ENCODE measurements around the gene PIP5K1B.

PIP5K1B gene

DNA sequence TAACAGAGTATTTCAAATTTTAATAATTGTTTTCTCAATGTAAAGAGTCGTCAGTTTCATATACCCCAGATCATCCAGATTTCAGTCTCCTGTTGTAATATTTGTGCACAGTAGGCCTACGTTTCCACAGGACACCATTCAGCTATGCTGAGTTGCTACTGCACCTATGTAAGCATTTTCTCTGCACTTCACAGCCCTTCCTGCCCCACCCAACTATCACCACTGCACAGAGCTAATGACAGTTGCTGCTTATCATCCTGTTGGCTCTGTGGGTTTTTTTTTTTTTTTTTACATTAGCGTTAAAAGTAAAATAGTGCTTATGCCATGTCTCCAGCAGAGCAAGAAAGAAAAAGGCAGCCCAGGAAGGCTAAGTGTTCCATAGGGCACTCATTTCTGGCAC lies 314.8 kb downstream of the PIP5K1B start:
- Histone ChIP-seq H3K4me1 (ENCODE audit: insufficient read depth, low read length, poor library complexity, severe bottlenecking) (peaks cover 64% of the 10 kb centered on the region), H3K9ac (ENCODE audit: low read depth, low read length, poor library complexity, severe bottlenecking) (peak overlapping the region; percentile 73), H4K20me1 (ENCODE audit: insufficient read depth, low read length, poor library complexity, severe bottlenecking) (no peaks in the 10 kb centered on the region), H3K9me3 (ENCODE audit: insufficient read depth, low read depth, low read length) (no peaks in the 10 kb centered on the region), H3K9me2 (replicated peaks; ENCODE audit: low read depth, low read length) (no peaks in the 10 kb centered on the region), H3K79me2 (ENCODE audit: insufficient read depth, low read length) (no peaks in the 10 kb centered on the region), H3F3A (ENCODE audit: low read depth) (peaks cover 2% of the 10 kb centered on the region; the same call in 1 of the 2 replicates), H2AFZ (ENCODE audit: low read length) (peak overlapping the region; percentile 9; the same call in 1 of the 2 replicates), H3K4me2 (ENCODE audit: low read depth, low read length, poor library complexity, severe bottlenecking) (peak overlapping the region; percentile 74), H3K36me3 (ENCODE audit: insufficient read depth, low read length) (no peaks in the 10 kb centered on the region), H3K4me3 (ENCODE audit: low read length, poor library complexity, severe bottlenecking) (peak overlapping the region; percentile 54), H3K27me3 (ENCODE audit: insufficient read depth, low read length, poor library complexity, severe bottlenecking) (no peaks in the 10 kb centered on the region)
- TF ChIP-seq EZH2phosphoT487 (IDR thresholded peaks at IDR 0.05; ENCODE audit: borderline replicate concordance) = no peak
- TF ChIP-seq, protein P1, sequence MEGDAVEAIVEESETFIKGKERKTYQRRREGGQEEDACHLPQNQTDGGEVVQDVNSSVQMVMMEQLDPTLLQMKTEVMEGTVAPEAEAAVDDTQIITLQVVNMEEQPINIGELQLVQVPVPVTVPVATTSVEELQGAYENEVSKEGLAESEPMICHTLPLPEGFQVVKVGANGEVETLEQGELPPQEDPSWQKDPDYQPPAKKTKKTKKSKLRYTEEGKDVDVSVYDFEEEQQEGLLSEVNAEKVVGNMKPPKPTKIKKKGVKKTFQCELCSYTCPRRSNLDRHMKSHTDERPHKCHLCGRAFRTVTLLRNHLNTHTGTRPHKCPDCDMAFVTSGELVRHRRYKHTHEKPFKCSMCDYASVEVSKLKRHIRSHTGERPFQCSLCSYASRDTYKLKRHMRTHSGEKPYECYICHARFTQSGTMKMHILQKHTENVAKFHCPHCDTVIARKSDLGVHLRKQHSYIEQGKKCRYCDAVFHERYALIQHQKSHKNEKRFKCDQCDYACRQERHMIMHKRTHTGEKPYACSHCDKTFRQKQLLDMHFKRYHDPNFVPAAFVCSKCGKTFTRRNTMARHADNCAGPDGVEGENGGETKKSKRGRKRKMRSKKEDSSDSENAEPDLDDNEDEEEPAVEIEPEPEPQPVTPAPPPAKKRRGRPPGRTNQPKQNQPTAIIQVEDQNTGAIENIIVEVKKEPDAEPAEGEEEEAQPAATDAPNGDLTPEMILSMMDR (conservative IDR thresholded peaks at IDR 0.05; ENCODE audit: low read length) = no peak

DNA sequence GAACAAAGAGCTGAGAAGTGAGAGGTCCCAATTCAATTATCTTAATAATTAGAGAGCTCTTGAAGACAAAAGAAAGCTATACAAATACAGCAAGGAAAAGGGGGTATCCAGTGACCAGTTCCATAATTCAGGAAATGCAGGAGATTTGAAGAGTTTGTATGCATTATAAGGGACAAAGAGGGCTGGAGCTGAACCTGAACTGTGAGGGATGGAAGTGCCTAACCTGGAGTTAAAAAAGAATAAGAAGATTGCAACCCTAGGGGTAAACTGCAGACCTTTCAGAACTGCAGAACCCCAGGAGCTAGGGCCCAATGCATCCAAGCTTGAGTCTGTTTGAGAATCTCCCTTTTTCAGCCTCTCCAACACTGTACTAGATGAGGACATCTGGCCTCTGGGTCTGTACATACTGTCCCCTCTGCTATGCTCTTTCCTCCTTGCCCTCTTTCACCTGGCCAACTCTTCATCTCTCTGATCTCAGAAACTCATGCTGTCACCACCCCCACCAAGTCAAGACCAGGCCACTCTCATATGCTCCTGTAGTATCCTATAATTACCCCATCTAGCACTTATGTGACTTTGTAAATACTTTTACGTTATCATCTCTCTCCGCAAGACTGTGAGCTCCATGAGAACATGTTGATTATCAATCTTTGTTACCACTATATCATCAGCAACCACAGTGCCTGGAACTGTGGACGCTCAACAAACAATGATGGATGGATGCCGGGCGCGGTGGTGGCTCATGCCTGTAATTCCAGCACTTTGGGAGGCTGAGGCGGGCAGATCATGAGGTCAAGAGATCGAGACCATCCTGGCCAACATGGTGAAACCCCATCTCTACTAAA lies 315.5 kb downstream of the PIP5K1B start:
- Histone ChIP-seq H3K4me1 (ENCODE audit: insufficient read depth, low read length, poor library complexity, severe bottlenecking) (peaks cover 64% of the 10 kb centered on the region), H3F3A (ENCODE audit: low read depth) (peaks cover 2% of the 10 kb centered on the region; the same call in 1 of the 2 replicates), H3K9me2 (replicated peaks; ENCODE audit: low read depth, low read length) (no peaks in the 10 kb centered on the region), H3K9ac (ENCODE audit: low read depth, low read length, poor library complexity, severe bottlenecking) (peak overlapping the region; percentile 73), H4K20me1 (ENCODE audit: insufficient read depth, low read length, poor library complexity, severe bottlenecking) (no peaks in the 10 kb centered on the region), H2AFZ (ENCODE audit: low read length) (peak overlapping the region; percentile 9; the same call in 1 of the 2 replicates), H3K4me3 (ENCODE audit: low read length, poor library complexity, severe bottlenecking) (peak overlapping the region; percentile 54), H3K36me3 (ENCODE audit: insufficient read depth, low read length) (no peaks in the 10 kb centered on the region), H3K4me2 (ENCODE audit: low read depth, low read length, poor library complexity, severe bottlenecking) (peak overlapping the region; percentile 74), H3K9me3 (ENCODE audit: insufficient read depth, low read depth, low read length) (no peaks in the 10 kb centered on the region), H3K79me2 (ENCODE audit: insufficient read depth, low read length) (no peaks in the 10 kb centered on the region), H3K27me3 (ENCODE audit: insufficient read depth, low read length, poor library complexity, severe bottlenecking) (no peaks in the 10 kb centered on the region)
- TF ChIP-seq EZH2phosphoT487 (IDR thresholded peaks at IDR 0.05; ENCODE audit: borderline replicate concordance) = no peak
- TF ChIP-seq, protein P1 (conservative IDR thresholded peaks at IDR 0.05; ENCODE audit: low read length) = no peak

DNA sequence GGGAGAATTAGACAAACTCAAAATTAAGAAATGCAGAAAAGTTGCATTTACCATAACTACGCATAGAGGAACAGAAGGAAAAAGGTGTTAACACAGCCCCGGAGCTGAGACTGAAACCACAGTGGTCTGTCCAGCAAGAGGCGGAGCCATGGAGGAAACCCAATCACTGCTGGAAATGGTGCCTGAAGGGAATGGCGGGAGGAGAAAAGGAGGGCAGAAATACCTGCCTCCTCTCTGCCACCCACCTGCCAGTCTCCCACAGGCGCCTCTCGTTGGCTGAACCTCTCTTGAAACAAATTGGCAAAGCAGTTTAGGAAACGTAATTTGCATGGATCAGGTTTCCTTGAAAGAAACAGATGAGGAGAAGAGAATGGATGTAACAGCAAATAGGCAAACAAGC lies 318.6 kb downstream of the PIP5K1B start:
- TF ChIP-seq EZH2phosphoT487 (IDR thresholded peaks at IDR 0.05; ENCODE audit: borderline replicate concordance) = no peak
- TF ChIP-seq, protein P1 (conservative IDR thresholded peaks at IDR 0.05; ENCODE audit: low read length) = no peak
- Histone ChIP-seq H3F3A (ENCODE audit: low read depth) (peaks cover 10% of the 10 kb centered on the region), H3K9me3 (ENCODE audit: insufficient read depth, low read depth, low read length) (no peaks in the 10 kb centered on the region), H2AFZ (ENCODE audit: low read length) (no peak overlapping the region), H3K79me2 (ENCODE audit: insufficient read depth, low read length) (no peaks in the 10 kb centered on the region), H3K9me2 (replicated peaks; ENCODE audit: low read depth, low read length) (no peaks in the 10 kb centered on the region), H4K20me1 (ENCODE audit: insufficient read depth, low read length, poor library complexity, severe bottlenecking) (no peaks in the 10 kb centered on the region), H3K9ac (ENCODE audit: low read depth, low read length, poor library complexity, severe bottlenecking) (no peak overlapping the region), H3K4me1 (ENCODE audit: insufficient read depth, low read length, poor library complexity, severe bottlenecking) (peaks cover 78% of the 10 kb centered on the region), H3K27me3 (ENCODE audit: insufficient read depth, low read length, poor library complexity, severe bottlenecking) (no peaks in the 10 kb centered on the region), H3K4me3 (ENCODE audit: low read length, poor library complexity, severe bottlenecking) (no peak overlapping the region), H3K4me2 (ENCODE audit: low read depth, low read length, poor library complexity, severe bottlenecking) (no peak overlapping the region), H3K36me3 (ENCODE audit: insufficient read depth, low read length) (no peaks in the 10 kb centered on the region)

All from Loucy (cell line).